Lower leg skin (tissue), 3 donors: ENCODE results near the gene ZNF407.

Source experiments
- CTCF ChIP-seq, 3 donors: fragments of 450-650 bp; IDR thresholded peaks; one replicate each; pipeline ENCODE4 v1.5.1; 2016; ENCODE audit warnings: antibody characterized with exemption in 3 of 3, mild to moderate bottlenecking in 3 of 3, moderate library complexity in 2 of 3
- POLR2A ChIP-seq, 2 donors: fragments of 450-650 bp; IDR thresholded peaks; one replicate each; pipeline ENCODE4 v1.6.1; 2016 to 2017; ENCODE audit warnings: antibody characterized with exemption in 2 of 2, mild to moderate bottlenecking in 1 of 2, moderate library complexity in 1 of 2

DNA sequence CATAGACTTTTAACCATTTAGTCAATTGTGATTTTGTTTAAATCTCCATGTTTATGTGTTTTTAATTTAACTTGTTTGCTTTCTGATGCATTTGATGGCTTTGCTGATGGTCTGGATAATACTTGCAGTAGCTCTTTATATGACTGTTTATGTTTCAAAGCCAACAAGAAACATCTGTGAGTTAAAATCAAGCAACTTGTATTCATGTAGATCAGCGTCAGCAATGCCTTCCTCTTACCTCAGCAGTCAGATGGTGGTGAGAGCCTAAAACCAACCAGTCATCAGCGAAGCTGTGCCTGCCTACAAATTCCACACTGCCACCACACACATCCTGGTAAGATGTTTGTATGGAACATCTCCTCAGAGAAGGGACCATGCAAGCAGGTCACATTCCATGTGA is 379.4 kb downstream of the ZNF407 start:
- TF ChIP-seq POLR2A (IDR thresholded peaks at IDR 0.05) (no peak), CTCF (IDR thresholded peaks at IDR 0.05) (no peak)
